Measurements from ENCODE around the gene FAM216B.
"Not testable (repeated sequence)": the region's sequence is repeated elsewhere in the genome, so short reads cannot be mapped to it uniquely, and the experiment has no call there.

Gene FAM216B

GRCh38 chr13:42786715-42787114 is 5.3 kb downstream of the FAM216B start:
- DNase-seq: no peak

- DNase-seq: no peak
Observed at GRCh38 chr13:42788601-42789000, 7.2 kb downstream of the FAM216B start.

- DNase-seq: no peak
Observed at GRCh38 chr13:42792154-42792553, 10.8 kb downstream of the FAM216B start.

GRCh38 chr13:42794577-42795275 is 13.3 kb downstream of the FAM216B start:
- DNase-seq: no peak

GRCh38 chr13:42795666-42796065 is 14.3 kb downstream of the FAM216B start:
- DNase-seq: no peak

GRCh38 chr13:42796747-42797356 is 15.5 kb downstream of the FAM216B start:
- DNase-seq: no peak

GRCh38 chr13:42798118-42798517 is 16.7 kb downstream of the FAM216B start:
- no peak for DNase-seq

GRCh38 chr13:42800109-42800643 is 18.8 kb downstream of the FAM216B start:
- DNase-seq: no peak

GRCh38 chr13:42803563-42804204 is 22.3 kb downstream of the FAM216B start:
- no peak for DNase-seq

GRCh38 chr13:42804244-42804874 is 23.0 kb downstream of the FAM216B start:
- DNase-seq: no peak

- no peak for DNase-seq
Observed at GRCh38 chr13:42807241-42807640, 25.9 kb downstream of the FAM216B start.

- DNase-seq: no peak
Observed at GRCh38 chr13:42807866-42808265, 26.5 kb downstream of the FAM216B start.

GRCh38 chr13:42808341-42808940 is 27.1 kb downstream of the FAM216B start:
- no peak for DNase-seq

GRCh38 chr13:42812316-42812715 is 30.9 kb downstream of the FAM216B start:
- DNase-seq: no peak

- DNase-seq: no peak
Observed at GRCh38 chr13:42814868-42815267, 33.5 kb downstream of the FAM216B start.

GRCh38 chr13:42815681-42816080 is 34.3 kb downstream of the FAM216B start:
- DNase-seq: no peak

- no peak for DNase-seq
Observed at GRCh38 chr13:42816538-42816937, 35.2 kb downstream of the FAM216B start.

- not testable (repeated sequence) for DNase-seq
Observed at GRCh38 chr13:42819687-42820086, 38.3 kb downstream of the FAM216B start.

- no peak for DNase-seq
Observed at GRCh38 chr13:42820451-42820850, 39.1 kb downstream of the FAM216B start.

- DNase-seq: no peak
Observed at GRCh38 chr13:42821437-42821836, 40.1 kb downstream of the FAM216B start.

- no peak for DNase-seq
Observed at GRCh38 chr13:42832341-42833096, 51.1 kb downstream of the FAM216B start.

- DNase-seq: no peak
Observed at GRCh38 chr13:42834946-42835345, 53.6 kb downstream of the FAM216B start.

Data from stimulated activated CD4-positive, alpha-beta T cell treated with anti-CD3 and anti-CD28 coated beads, Interleukin-4, amount 100 ng/mL, for 24 hours (primary cell).